Keratinocyte (primary cell): ENCODE data around the gene PUS3. TPM values are rescaled to one million over a fixed set of nuclear protein-coding genes. Genes with fewer than 3 reads are reported as not detected.

ENCODE experiments used
- DNase-seq: peaks from one replicate; pipeline ENCODE4 v3.0.0-alpha.2; 2011; ENCODE audit warnings: low read depth, missing footprints, low spot score
- FAIRE-seq: peaks from 2 replicates; lab custom pipeline; 2011; peaks lifted over from hg19 to GRCh38; lab: Jason Lieb, UNC
- H2AFZ ChIP-seq: 2 replicates; pipeline ENCODE4 v1.6.0; 2012; ENCODE audit warnings: low read length, control low read depth, inconsistent platforms; ENCODE audit not compliant: control insufficient read depth
- H3K27ac ChIP-seq: 2 replicates; pipeline ENCODE4 v1.5.1; 2011; ENCODE audit warnings: low read length; ENCODE audit not compliant: control insufficient read depth, insufficient read depth
- H3K27me3 ChIP-seq: 3 replicates; pipeline ENCODE4 v1.6.0; 2011; ENCODE audit warnings: low read length; ENCODE audit not compliant: control insufficient read depth, insufficient read depth; ENCODE audit errors: extremely low read depth
- H3K36me3 ChIP-seq, 2 experiments: 2 replicates in 1 of 2; 3 replicates in 1 of 2; pipeline ENCODE4 v1.5.1; 2011; ENCODE audit warnings: low read length in 2 of 2, mild to moderate bottlenecking in 1 of 2; ENCODE audit not compliant: control insufficient read depth in 2 of 2, insufficient read depth in 2 of 2; ENCODE audit errors: extremely low read depth in 1 of 2
- H3K4me1 ChIP-seq: 3 replicates; pipeline ENCODE4 v1.5.1; 2011; ENCODE audit warnings: low read length; ENCODE audit not compliant: control insufficient read depth, insufficient read depth; ENCODE audit errors: extremely low read depth
- H3K4me2 ChIP-seq: 3 replicates; pipeline ENCODE4 v1.6.0; 2011; ENCODE audit warnings: low read depth, low read length; ENCODE audit not compliant: control insufficient read depth, insufficient read depth; ENCODE audit errors: extremely low read depth
- H3K4me3 ChIP-seq, 3 experiments: fragments of 200-600 bp in 1 of 3; sonication (generic) in 1 of 3; 2 replicates in 2 of 3; 3 replicates in 1 of 3; pipeline ENCODE4 v1.5.1; 2011 to 2016; ENCODE audit warnings: low read length in 3 of 3, mild to moderate bottlenecking in 3 of 3, control low read depth in 2 of 3, inconsistent platforms in 1 of 3, low read depth in 1 of 3, mixed read lengths in 1 of 3, mixed run types in 1 of 3, moderate library complexity in 1 of 3; ENCODE audit not compliant: control insufficient read depth in 2 of 3, insufficient read depth in 2 of 3; ENCODE audit errors: extremely low read depth in 1 of 3
- H3K79me2 ChIP-seq: 2 replicates; pipeline ENCODE4 v1.6.0; 2012; ENCODE audit warnings: low read length; ENCODE audit not compliant: control insufficient read depth, insufficient read depth
- H3K9ac ChIP-seq: 3 replicates; pipeline ENCODE4 v1.6.0; 2011; ENCODE audit warnings: low read length; ENCODE audit not compliant: control insufficient read depth, insufficient read depth; ENCODE audit errors: extremely low read depth
- H3K9me1 ChIP-seq: 3 replicates; pipeline ENCODE4 v1.6.0; 2011; ENCODE audit warnings: low read length; ENCODE audit not compliant: control insufficient read depth, insufficient read depth; ENCODE audit errors: extremely low read depth
- H3K9me3 ChIP-seq: 2 replicates; pipeline ENCODE4 v1.5.1; 2012; ENCODE audit warnings: low read depth, low read length; ENCODE audit not compliant: control insufficient read depth
- H4K20me1 ChIP-seq: 3 replicates; pipeline ENCODE4 v1.6.0; 2011; ENCODE audit warnings: low read length; ENCODE audit not compliant: control insufficient read depth, insufficient read depth; ENCODE audit errors: extremely low read depth
- CTCF ChIP-seq, 3 experiments: IDR thresholded peaks in 1 of 3; conservative IDR thresholded peaks in 1 of 3; optimal IDR thresholded peaks in 1 of 3; 2 replicates in 2 of 3; 3 replicates in 1 of 3; pipeline versions ENCODE3 to v1.5.1; 2011; ENCODE audit warnings: low read length in 3 of 3, mild to moderate bottlenecking in 3 of 3, moderate library complexity in 2 of 3, control low read depth in 1 of 3, inconsistent platforms in 1 of 3; ENCODE audit not compliant: insufficient read depth in 2 of 3; ENCODE audit errors: extremely low read depth in 1 of 3
- EZH2 ChIP-seq: IDR thresholded peaks from one replicate; pipeline ENCODE4 v1.6.1; 2012; ENCODE audit warnings: inconsistent platforms, mild to moderate bottlenecking, low read length, moderate library complexity
- dilution Hi-C: fragments of 300-500 bp; cut with MboI; formaldehyde crosslinking; loops from one replicate; pipeline ENCODE4 v1.7.0; 2020; ENCODE audit warnings: low sequenced_read_pairs; ENCODE audit not compliant: extremely low pct_ligation_motif_present
- polyA plus RNA-seq, 5 experiments: library from polyadenylated mRNA; depleted of rRNA in 3 of 5; stranded (reverse) in 3 of 5; stranded (forward) in 1 of 5; unstranded in 1 of 5; fragments of >200 nt; gene quantifications; 1 replicate in 1 of 5; 2 replicates in 3 of 5; 3 replicates in 1 of 5; pipeline versions ENCODE4 v1.2.1 to v1.2.3, GENCODE V29; 2011 to 2012; ENCODE audit warnings: missing spikeins in 2 of 5, low read depth in 1 of 5, low replicate concordance in 1 of 5

Gene PUS3
- polyA plus RNA-seq, 1 donor (not counting 4 experiments of a cell fraction or from before 2014, with no cell fraction given) = 11.8 TPM

- dilution Hi-C loops = no loop called here
- H3K9me1 ChIP-seq = no peaks in the 10 kb centered on the region
- H3K9me3 ChIP-seq = no peaks in the 10 kb centered on the region
- TF ChIP-seq EZH2 (no peak), CTCF (optimal IDR thresholded peaks at IDR 0.05 in 1 of 3, IDR thresholded peaks at IDR 0.05 in 1 of 3, conservative IDR thresholded peaks at IDR 0.05 in 1 of 3; ENCODE audit: extremely low read depth in 1 of 3, insufficient read depth in 2 of 3, low read length in 3 of 3) (peak; percentile 76 to 94 (median 83))
- H3K27ac ChIP-seq = no peak overlapping the region
- H3K27me3 ChIP-seq = no peaks in the 10 kb centered on the region
- H3K79me2 ChIP-seq = no peaks in the 10 kb centered on the region
- H3K9ac ChIP-seq = no peak overlapping the region
- FAIRE-seq = peak; percentile 91
- no peaks in the 10 kb centered on the region for H3K4me1 ChIP-seq
- no peak overlapping the region for H3K4me3 ChIP-seq
- H3K36me3 ChIP-seq = no peaks in the 10 kb centered on the region
- no peak for DNase-seq
- no peak overlapping the region for H3K4me2 ChIP-seq
- no peaks in the 10 kb centered on the region for H4K20me1 ChIP-seq
- no peak overlapping the region for H2AFZ ChIP-seq
These were observed 28.4 kb downstream of the PUS3 start for GRCh38 chr11:125874556-125875124.

- no peak overlapping the region for H2AFZ ChIP-seq
These were observed 29.0 kb downstream of the PUS3 start for GRCh38 chr11:125873881-125874555.

More at GRCh38 chr11:125873881-125874555, 29.0 kb downstream of the PUS3 start:
- FAIRE-seq (peak; percentile 32), DNase-seq (no peak)
- Histone ChIP-seq H3K36me3 (no peaks in the 10 kb centered on the region), H3K9me1 (no peaks in the 10 kb centered on the region), H3K4me3 (no peak overlapping the region), H3K4me1 (no peaks in the 10 kb centered on the region), H3K4me2 (no peak overlapping the region), H3K9ac (no peak overlapping the region), H3K27ac (no peak overlapping the region), H3K79me2 (no peaks in the 10 kb centered on the region), H3K9me3 (no peaks in the 10 kb centered on the region), H4K20me1 (no peaks in the 10 kb centered on the region), H3K27me3 (no peaks in the 10 kb centered on the region)
- dilution Hi-C loops = no loop called here
- no peak for TF ChIP-seq EZH2
- no peak for TF ChIP-seq CTCF (optimal IDR thresholded peaks at IDR 0.05 in 1 of 3, IDR thresholded peaks at IDR 0.05 in 1 of 3, conservative IDR thresholded peaks at IDR 0.05 in 1 of 3; ENCODE audit: extremely low read depth in 1 of 3, insufficient read depth in 2 of 3, low read length in 3 of 3)
